ENCODE measurements around the gene NAT16. TPM values are rescaled to one million over a fixed set of nuclear protein-coding genes. Genes with fewer than 3 reads are reported as not detected.

NAT16 gene
- polyA plus RNA-seq, 1 experiment, result 0.02 TPM

- H3K27me3 ChIP-seq (ENCODE audit: control insufficient read depth, insufficient read depth, low read length), result peaks cover 35% of the 10 kb centered on the region
- no peak overlapping the region for H3K4me3 ChIP-seq (ENCODE audit: low read depth, low read length)
- DNase-seq (ENCODE audit: low read depth, low spot score), result no peak
- no peaks in the 10 kb centered on the region; the same call in 1 of the 2 replicates for H3K9me3 ChIP-seq (ENCODE audit: control insufficient read depth, insufficient read depth, low read length)
- no peak for TF ChIP-seq CTCF (IDR thresholded peaks at IDR 0.05; ENCODE audit: low read depth, low read length)
- CTCF ChIA-PET, result interaction anchor here (0.7 to 1.4 kb wide), 2 partner anchors 24 to 74 kb away, joined by 3 to 5 read pairs; no protein-coding TSS in a partner anchor
- no peak overlapping the region for H3K27ac ChIP-seq (ENCODE audit: low read depth, low read length)
- POLR2A ChIA-PET, result interaction anchor here (0.8 kb wide), 1 partner anchor 49 kb away, joined by 3 read pairs; the partner anchor contains the start of genes PLOD3 and ZNHIT1
Observed at GRCh38 chr7:101168412-101169049, 11.6 kb downstream of the NAT16 start.

DNA sequence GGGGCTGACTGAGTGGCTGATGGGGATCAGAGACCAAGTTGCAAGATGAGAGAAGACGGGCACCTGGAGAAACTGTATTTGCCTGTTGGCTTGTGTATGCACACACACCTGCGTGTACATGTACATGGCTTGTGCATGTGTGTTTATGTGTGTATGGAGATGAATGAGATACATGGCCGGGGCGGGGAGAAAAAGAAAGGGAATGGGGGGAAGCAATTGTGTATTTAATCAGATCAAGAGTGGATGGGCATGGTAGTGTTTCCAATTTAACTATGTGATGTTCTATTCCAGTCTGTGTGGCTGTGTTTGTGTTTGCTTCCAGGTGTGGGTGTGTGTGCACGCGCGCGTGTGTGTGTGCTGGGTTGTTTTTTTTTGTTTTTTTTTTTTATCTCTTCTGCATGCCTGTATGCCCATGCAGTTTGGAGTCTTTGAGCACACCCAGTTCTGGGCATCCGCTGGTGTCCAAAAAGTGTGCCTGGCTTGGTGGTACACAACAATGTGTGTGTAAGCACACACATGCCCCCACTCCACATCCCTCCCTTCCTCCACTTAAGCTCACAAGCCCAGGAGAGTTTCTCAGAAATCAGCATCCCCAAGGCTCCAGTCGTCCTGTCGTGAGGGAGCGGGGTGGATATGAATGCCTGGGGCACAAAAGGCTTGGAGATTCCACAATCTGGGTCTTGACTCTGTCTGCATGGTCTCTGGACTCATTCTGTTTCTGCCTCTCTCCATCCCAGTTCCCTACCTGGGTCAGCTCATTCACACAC lies 12.3 kb downstream of the NAT16 start:
- Histone ChIP-seq H3K27ac (ENCODE audit: low read depth, low read length) (no peak overlapping the region), H3K4me3 (ENCODE audit: low read depth, low read length) (no peak overlapping the region; the same call in 1 of the 2 replicates), H3K27me3 (ENCODE audit: control insufficient read depth, insufficient read depth, low read length) (peaks cover 33% of the 10 kb centered on the region), H3K9me3 (ENCODE audit: control insufficient read depth, insufficient read depth, low read length) (no peaks in the 10 kb centered on the region; the same call in 1 of the 2 replicates)
- DNase-seq (ENCODE audit: low read depth, low spot score), result no peak
- POLR2A ChIA-PET, result interaction anchor here (0.8 kb wide), 1 partner anchor 50 kb away, joined by 3 read pairs; the partner anchor contains the start of genes PLOD3 and ZNHIT1
- CTCF ChIA-PET, result interaction anchor here (0.7 to 1.4 kb wide), 2 partner anchors 23 to 73 kb away, joined by 3 to 5 read pairs; no protein-coding TSS in a partner anchor
- TF ChIP-seq CTCF (IDR thresholded peaks at IDR 0.05; ENCODE audit: low read depth, low read length), result no peak

DNA sequence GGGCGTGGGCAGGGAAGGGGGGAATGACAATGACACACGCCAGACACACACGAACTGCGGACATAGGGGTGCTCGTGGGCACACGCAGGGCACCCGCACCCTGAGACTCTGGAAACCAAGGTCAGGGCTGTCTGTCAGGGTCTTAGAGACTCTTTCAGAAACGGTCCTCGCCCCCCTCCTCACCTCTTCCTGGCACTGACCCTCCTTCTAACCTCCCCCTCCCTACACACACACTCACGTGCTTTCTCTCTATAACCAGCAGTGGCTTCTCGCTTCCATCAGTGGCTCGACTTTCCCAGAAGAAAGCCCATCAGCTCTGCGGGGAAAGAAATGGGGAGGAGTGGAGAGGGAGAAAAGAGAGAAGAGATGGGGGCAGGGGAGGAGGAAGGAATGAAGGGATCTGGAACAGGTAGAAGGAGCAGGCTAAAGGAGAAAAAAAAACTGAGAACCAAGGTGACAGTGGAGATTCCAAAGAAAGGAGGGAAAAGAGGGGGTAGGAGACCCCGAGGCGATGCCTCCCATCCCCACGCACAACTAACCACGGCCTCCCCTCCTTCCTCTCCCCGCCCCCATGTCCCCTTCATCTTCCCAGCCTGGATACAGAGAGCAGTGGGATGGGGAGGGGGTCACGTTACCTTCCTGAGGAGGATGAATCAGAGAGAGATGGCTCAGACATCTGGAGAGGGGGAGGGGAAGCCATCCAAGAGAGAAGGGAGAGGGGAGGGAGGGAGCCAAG lies 13.0 kb downstream of the NAT16 start:
- peak overlapping the region; percentile 31 for H3K27ac ChIP-seq (ENCODE audit: low read depth, low read length)
- H3K4me3 ChIP-seq (ENCODE audit: low read depth, low read length), result peak overlapping the region; percentile 36
- POLR2A ChIA-PET, result no interaction called here
- TF ChIP-seq CTCF (IDR thresholded peaks at IDR 0.05; ENCODE audit: low read depth, low read length), result no peak
- CTCF ChIA-PET, result interaction anchor here (0.9 kb wide), 1 partner anchor 10 kb away, joined by 3 read pairs; no protein-coding TSS in a partner anchor
- H3K9me3 ChIP-seq (ENCODE audit: control insufficient read depth, insufficient read depth, low read length), result no peaks in the 10 kb centered on the region; the same call in 1 of the 2 replicates
- H3K27me3 ChIP-seq (ENCODE audit: control insufficient read depth, insufficient read depth, low read length), result peaks cover 26% of the 10 kb centered on the region
- DNase-seq (ENCODE audit: low read depth, low spot score), result no peak

GRCh38 chr7:101166648-101166908 lies 13.5 kb downstream of the NAT16 start:
- POLR2A ChIA-PET, result no interaction called here

More at GRCh38 chr7:101166648-101166908, 13.5 kb downstream of the NAT16 start:
- Histone ChIP-seq H3K4me3 (ENCODE audit: low read depth, low read length) (peak overlapping the region; percentile 36), H3K27ac (ENCODE audit: low read depth, low read length) (no peak overlapping the region), H3K27me3 (ENCODE audit: control insufficient read depth, insufficient read depth, low read length) (peaks cover 21% of the 10 kb centered on the region), H3K9me3 (ENCODE audit: control insufficient read depth, insufficient read depth, low read length) (no peaks in the 10 kb centered on the region; the same call in 1 of the 2 replicates)
- no peak for DNase-seq (ENCODE audit: low read depth, low spot score)
- CTCF ChIA-PET, result interaction anchor here (0.9 kb wide), 1 partner anchor 10 kb away, joined by 3 read pairs; no protein-coding TSS in a partner anchor
- no peak for TF ChIP-seq CTCF (IDR thresholded peaks at IDR 0.05; ENCODE audit: low read depth, low read length)

Measured in AG04450 (cell line).